Measurements from ENCODE around the gene DYNC1H1.

DNA sequence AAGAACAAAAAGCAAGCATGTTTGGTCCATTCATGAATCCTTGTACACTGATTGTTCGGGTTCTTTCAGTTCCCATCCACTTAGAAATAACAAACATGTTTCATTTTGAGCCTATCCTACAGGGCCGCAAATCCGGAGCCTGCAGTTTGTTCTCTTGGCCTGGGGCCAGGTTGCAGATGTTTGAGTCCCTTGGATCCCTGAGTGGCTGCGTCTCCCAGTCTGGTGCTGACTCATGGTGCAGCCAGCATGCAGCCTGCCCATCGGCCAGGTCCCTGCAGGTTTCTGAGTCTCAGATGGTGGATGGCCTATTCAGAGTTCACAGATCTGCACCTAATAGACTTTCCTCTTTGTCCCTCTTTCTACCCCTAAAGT lies 1.9 kb upstream of the DYNC1H1 start:
- TF ChIP-seq, protein P1, sequence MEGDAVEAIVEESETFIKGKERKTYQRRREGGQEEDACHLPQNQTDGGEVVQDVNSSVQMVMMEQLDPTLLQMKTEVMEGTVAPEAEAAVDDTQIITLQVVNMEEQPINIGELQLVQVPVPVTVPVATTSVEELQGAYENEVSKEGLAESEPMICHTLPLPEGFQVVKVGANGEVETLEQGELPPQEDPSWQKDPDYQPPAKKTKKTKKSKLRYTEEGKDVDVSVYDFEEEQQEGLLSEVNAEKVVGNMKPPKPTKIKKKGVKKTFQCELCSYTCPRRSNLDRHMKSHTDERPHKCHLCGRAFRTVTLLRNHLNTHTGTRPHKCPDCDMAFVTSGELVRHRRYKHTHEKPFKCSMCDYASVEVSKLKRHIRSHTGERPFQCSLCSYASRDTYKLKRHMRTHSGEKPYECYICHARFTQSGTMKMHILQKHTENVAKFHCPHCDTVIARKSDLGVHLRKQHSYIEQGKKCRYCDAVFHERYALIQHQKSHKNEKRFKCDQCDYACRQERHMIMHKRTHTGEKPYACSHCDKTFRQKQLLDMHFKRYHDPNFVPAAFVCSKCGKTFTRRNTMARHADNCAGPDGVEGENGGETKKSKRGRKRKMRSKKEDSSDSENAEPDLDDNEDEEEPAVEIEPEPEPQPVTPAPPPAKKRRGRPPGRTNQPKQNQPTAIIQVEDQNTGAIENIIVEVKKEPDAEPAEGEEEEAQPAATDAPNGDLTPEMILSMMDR (conservative IDR thresholded peaks at IDR 0.05; ENCODE audit: low read depth, low read length): no peak
- no peak for TF ChIP-seq EZH2 (IDR thresholded peaks at IDR 0.05; ENCODE audit: low read length, unreplicated experiment)
